ENCODE data around the gene MUC12.
"Not testable (repeated sequence)": the region's sequence is repeated elsewhere in the genome, so short reads cannot be mapped to it uniquely, and the experiment has no call there.

The MUC12 gene

DNA sequence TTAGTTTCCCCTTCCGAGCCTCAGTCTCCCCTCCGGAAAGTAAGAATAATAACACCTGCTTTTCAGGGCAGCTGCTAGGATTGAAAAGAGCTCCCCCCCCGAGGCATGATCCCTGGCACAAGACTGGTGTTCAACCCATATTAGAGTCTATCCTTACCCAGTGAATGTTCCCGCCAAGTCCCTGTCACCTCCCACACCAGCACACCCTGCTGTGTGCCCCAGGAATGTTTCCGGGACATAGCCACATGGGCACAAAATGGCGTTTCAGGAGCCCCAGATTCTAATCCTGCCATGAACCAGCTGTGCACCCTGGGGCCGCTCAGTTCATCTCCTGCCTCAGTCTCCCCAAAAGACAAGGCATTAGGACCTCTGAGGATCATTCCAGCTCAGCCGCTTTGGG, 51.1 kb downstream of the MUC12 start:
- H3K9ac ChIP-seq: no peak overlapping the region
- TF ChIP-seq Cebpa-rat (IDR thresholded peaks at IDR 0.05): no peak
- H3K9me3 ChIP-seq (replicated peaks in 1 of 11): peaks cover 0 to 11% (median 3%) of the 10 kb centered on the region in 11 experiments; a peak in 6 of 22 replicates
- H3K27ac ChIP-seq: no peak overlapping the region
- H3K4me2 ChIP-seq: no peak overlapping the region
- H3K4me1 ChIP-seq: peaks cover 19 to 29% (median 26%) of the 10 kb centered on the region in 10 experiments
- no peaks in the 10 kb centered on the region for H4K20me1 ChIP-seq
- H3K4me3 ChIP-seq: no peak overlapping the region
- H3K27me3 ChIP-seq: no peaks in the 10 kb centered on the region
- H3K36me3 ChIP-seq: no peaks in the 10 kb centered on the region

DNA sequence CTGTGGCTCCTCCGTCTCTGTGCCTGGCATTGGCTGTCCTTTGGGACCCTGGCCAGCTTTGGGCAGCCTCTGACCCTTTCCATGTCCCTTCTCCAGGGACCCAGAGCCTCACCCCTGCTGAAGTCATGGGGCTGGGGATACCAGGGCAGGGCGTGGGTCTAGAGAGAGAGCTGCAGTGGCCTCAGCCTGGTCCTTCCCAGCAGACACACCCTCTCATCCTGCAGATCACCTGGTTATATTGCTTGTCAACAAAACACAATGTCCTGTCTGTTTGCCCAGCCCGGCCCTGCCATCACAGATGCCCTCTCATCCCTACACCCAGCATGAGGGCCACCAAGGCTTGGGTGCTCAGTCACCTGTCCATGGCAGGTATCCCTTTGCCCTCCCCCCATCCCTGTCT, 52.3 kb downstream of the MUC12 start:
- Histone ChIP-seq H3K27me3 (no peaks in the 10 kb centered on the region), H3K36me3 (no peaks in the 10 kb centered on the region), H3K27ac (no peak overlapping the region), H3K9me3 (replicated peaks in 1 of 11) (peaks cover 0 to 11% (median 3%) of the 10 kb centered on the region in 11 experiments; a peak in 6 of 22 replicates), H4K20me1 (no peaks in the 10 kb centered on the region), H3K4me1 (peaks cover 8 to 18% (median 14%) of the 10 kb centered on the region in 10 experiments), H3K4me3 (no peak overlapping the region), H3K9ac (no peak overlapping the region), H3K4me2 (no peak overlapping the region)
- no peak for TF ChIP-seq Cebpa-rat (IDR thresholded peaks at IDR 0.05)

DNA sequence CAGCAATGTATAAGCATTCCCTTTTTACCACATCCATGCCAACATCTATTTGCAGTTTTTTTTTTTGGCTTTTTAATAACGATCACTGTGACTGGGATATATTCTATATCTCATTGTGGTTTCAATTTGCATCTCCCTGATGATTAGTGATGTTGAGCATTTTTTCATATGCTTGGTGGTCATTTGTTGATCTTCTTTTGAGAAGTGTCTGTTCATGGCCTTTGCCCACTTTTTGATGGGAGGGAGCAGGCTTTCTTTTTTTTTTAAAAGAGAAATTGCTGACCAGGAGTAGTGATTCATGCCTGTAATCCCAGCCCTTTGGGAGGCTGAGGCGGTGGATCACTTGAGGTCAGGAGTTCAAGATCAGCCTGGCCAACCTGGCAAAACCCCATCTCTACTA, 54.5 kb downstream of the MUC12 start:
- Histone ChIP-seq H3K9me3 (replicated peaks in 1 of 11) (peaks cover 0 to 11% (median 3%) of the 10 kb centered on the region in 11 experiments; a peak in 6 of 22 replicates), H3K4me3 (no peak overlapping the region), H3K9ac (no peak overlapping the region), H3K27ac (no peak overlapping the region), H3K36me3 (no peaks in the 10 kb centered on the region), H3K27me3 (no peaks in the 10 kb centered on the region), H4K20me1 (no peaks in the 10 kb centered on the region), H3K4me1 (peaks cover 0 to 4% (median 2%) of the 10 kb centered on the region in 10 experiments; a peak in 7 of 20 replicates), H3K4me2 (no peak overlapping the region)
- no peak for TF ChIP-seq Cebpa-rat (IDR thresholded peaks at IDR 0.05)

DNA sequence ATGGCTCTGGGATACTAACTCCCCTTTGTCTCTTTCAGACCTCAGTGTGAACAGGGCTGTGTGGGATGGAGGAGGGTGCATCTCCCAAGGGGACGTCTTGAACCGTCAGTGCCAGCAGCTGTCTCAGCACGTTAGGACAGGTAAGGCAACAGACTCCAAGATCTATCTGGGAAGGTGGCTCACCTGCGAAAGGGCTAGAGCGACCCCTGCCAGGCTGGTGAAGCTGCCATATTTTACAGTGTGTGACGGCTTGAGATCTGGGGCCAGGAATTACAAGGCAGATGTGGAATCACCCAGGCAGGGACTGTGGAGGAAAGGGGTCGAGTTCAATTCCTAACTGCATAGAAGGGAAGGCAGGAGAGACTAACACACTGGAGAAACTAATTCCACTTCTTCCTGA, 61.7 kb downstream of the MUC12 start:
- H3K4me3 ChIP-seq: no peak overlapping the region
- H3K36me3 ChIP-seq: no peaks in the 10 kb centered on the region
- TF ChIP-seq Cebpa-rat (IDR thresholded peaks at IDR 0.05): no peak
- H3K9ac ChIP-seq: no peak overlapping the region
- no peaks in the 10 kb centered on the region for H3K27me3 ChIP-seq
- H3K4me2 ChIP-seq: no peak overlapping the region
- no peaks in the 10 kb centered on the region for H4K20me1 ChIP-seq
- H3K4me1 ChIP-seq: no peaks in the 10 kb centered on the region
- H3K9me3 ChIP-seq (replicated peaks in 1 of 11): no peaks in the 10 kb centered on the region
- no peak overlapping the region for H3K27ac ChIP-seq

DNA sequence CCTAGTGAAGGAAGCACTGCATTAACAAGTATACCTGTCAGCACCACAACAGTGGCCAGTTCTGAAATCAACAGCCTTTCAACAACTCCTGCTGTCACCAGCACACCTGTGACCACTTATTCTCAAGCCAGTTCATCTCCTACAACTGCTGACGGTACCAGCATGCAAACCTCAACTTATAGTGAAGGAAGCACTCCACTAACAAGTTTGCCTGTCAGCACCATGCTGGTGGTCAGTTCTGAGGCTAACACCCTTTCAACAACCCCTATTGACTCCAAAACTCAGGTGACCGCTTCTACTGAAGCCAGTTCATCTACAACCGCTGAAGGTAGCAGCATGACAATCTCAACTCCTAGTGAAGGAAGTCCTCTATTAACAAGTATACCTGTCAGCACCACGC, 66.6 kb downstream of the MUC12 start:
- Histone ChIP-seq H4K20me1 (no peaks in the 10 kb centered on the region), H3K4me2 (no peak overlapping the region), H3K9ac (no peak overlapping the region), H3K27me3 (no peaks in the 10 kb centered on the region), H3K9me3 (replicated peaks in 1 of 11) (no peaks in the 10 kb centered on the region; a peak in 1 of 22 replicates), H3K4me1 (no peaks in the 10 kb centered on the region), H3K27ac (no peak overlapping the region), H3K4me3 (no peak overlapping the region), H3K36me3 (no peaks in the 10 kb centered on the region)
- TF ChIP-seq Cebpa-rat (IDR thresholded peaks at IDR 0.05): no peak

DNA sequence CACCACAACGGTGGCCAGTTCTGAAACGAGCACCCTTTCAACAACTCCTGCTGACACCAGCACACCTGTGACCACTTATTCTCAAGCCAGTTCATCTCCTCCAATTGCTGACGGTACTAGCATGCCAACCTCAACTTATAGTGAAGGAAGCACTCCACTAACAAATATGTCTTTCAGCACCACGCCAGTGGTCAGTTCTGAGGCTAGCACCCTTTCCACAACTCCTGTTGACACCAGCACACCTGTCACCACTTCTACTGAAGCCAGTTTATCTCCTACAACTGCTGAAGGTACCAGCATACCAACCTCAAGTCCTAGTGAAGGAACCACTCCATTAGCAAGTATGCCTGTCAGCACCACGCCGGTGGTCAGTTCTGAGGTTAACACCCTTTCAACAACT, 71.9 kb downstream of the MUC12 start:
- not testable (repeated sequence) for H3K4me3 ChIP-seq, H4K20me1 ChIP-seq, H3K27ac ChIP-seq, H3K36me3 ChIP-seq, H3K27me3 ChIP-seq, H3K4me1 ChIP-seq, H3K9ac ChIP-seq, H3K4me2 ChIP-seq
- H3K9me3 ChIP-seq (replicated peaks in 1 of 11): peaks cover 24 to 37% (median 31%) of the 10 kb centered on the region in 11 experiments

DNA sequence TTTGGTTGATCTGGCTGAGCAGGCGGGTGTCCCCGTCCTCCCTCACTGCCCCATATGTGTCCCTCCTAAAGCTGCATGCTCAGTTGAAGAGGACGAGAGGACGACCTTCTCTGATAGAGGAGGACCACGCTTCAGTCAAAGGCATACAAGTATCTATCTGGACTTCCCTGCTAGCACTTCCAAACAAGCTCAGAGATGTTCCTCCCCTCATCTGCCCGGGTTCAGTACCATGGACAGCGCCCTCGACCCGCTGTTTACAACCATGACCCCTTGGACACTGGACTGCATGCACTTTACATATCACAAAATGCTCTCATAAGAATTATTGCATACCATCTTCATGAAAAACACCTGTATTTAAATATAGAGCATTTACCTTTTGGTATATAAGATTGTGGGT, 89.0 kb downstream of the MUC12 start:
- Histone ChIP-seq H3K4me2 (no peak overlapping the region), H3K9ac (no peak overlapping the region), H3K9me3 (replicated peaks in 1 of 11) (no peaks in the 10 kb centered on the region), H3K36me3 (no peaks in the 10 kb centered on the region), H3K27ac (no peak overlapping the region), H3K4me3 (no peak overlapping the region), H3K27me3 (peaks cover 0 to 5% (median 0%) of the 10 kb centered on the region in 11 experiments; a peak in 1 of 22 replicates), H4K20me1 (peaks cover 0 to 9% (median 0%) of the 10 kb centered on the region in 11 experiments; a peak in 3 of 22 replicates), H3K4me1 (peaks cover 0 to 2% (median 0%) of the 10 kb centered on the region in 10 experiments; a peak in 2 of 20 replicates)
- no peak for TF ChIP-seq Cebpa-rat (IDR thresholded peaks at IDR 0.05)

DNA sequence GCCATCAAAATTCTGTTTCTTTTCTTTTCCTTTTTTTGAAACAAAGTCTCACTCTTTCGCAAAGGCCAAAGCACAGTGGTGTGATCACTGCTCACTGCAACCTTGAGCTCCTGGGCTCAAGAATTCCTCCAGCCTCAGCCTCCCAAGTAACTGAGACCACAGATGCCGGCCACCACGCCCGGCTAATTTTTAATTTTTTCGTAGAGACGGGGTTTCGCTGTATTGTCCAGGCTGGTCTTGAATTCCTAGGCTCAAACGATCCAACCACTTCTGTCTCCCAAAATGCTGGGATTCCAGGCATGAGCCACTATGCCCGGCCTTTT, 90.2 kb downstream of the MUC12 start:
- Histone ChIP-seq H3K27me3 (peaks cover 0 to 5% (median 0%) of the 10 kb centered on the region in 11 experiments; a peak in 1 of 22 replicates), H4K20me1 (peaks cover 0 to 9% (median 0%) of the 10 kb centered on the region in 11 experiments; a peak in 3 of 22 replicates), H3K27ac (no peak overlapping the region), H3K4me2 (no peak overlapping the region), H3K36me3 (no peaks in the 10 kb centered on the region), H3K4me1 (peaks cover 0 to 11% (median 5%) of the 10 kb centered on the region in 10 experiments; a peak in 10 of 20 replicates), H3K4me3 (no peak overlapping the region), H3K9me3 (replicated peaks in 1 of 11) (no peaks in the 10 kb centered on the region), H3K9ac (no peak overlapping the region)
- TF ChIP-seq Cebpa-rat (IDR thresholded peaks at IDR 0.05): no peak

DNA sequence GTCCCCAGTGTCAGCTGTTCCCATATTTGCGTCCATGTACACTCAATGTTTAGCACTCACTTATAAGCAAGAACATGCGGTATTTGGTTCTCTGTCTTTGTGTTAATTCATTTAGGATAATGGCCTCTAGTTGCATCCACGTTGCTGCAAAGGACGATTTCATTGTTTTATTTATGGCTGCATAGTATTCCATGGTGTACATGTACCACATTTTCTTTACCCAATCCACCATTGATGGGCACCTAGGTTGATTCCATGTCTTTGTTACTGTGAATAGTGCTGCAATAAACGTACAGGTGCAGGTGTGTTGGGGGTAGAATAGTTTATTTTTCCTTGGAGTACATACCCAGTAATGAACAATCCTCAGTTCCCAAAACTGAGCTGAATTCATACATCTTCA, 91.6 kb downstream of the MUC12 start:
- peaks cover 0 to 15% (median 8%) of the 10 kb centered on the region in 10 experiments; a peak in 14 of 20 replicates for H3K4me1 ChIP-seq
- no peak overlapping the region for H3K4me3 ChIP-seq
- no peaks in the 10 kb centered on the region for H3K9me3 ChIP-seq (replicated peaks in 1 of 11)
- no peak overlapping the region for H3K9ac ChIP-seq
- H3K27ac ChIP-seq: no peak overlapping the region
- H3K36me3 ChIP-seq: no peaks in the 10 kb centered on the region
- H4K20me1 ChIP-seq: peaks cover 0 to 9% (median 0%) of the 10 kb centered on the region in 11 experiments; a peak in 3 of 22 replicates
- peaks cover 0 to 5% (median 0%) of the 10 kb centered on the region in 11 experiments; a peak in 1 of 22 replicates for H3K27me3 ChIP-seq
- TF ChIP-seq Cebpa-rat (IDR thresholded peaks at IDR 0.05): no peak
- H3K4me2 ChIP-seq: no peak overlapping the region

DNA sequence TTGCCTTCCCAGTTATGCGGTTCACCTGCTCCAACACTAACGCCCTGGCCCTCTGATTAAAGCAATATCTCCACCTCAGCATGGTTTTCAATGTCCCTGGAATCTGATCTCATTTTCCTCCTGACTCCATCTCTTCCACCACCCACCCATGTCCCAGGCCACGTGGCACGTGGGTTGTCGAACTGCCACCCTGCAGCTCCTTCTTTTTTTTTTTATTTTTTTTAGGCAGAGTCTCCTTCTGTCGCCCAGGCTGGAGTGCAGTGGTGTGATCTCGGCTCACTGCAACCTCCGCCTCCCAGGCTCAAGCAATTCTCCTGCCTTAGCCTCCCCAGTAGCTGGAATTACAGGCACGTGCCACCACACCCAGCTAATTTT, 94.8 kb downstream of the MUC12 start:
- H4K20me1 ChIP-seq; H3K27ac ChIP-seq; H3K9me3 ChIP-seq (replicated peaks in 1 of 11); H3K36me3 ChIP-seq; H3K9ac ChIP-seq; H3K4me3 ChIP-seq; H3K27me3 ChIP-seq: not testable (repeated sequence)
- peak overlapping the region in 5 of 11 experiments; percentile 6 to 31 (median 11); a peak in 8 of 22 replicates for H3K4me2 ChIP-seq
- H3K4me1 ChIP-seq: peaks cover 0 to 26% (median 18%) of the 10 kb centered on the region in 10 experiments; a peak in 16 of 20 replicates

DNA sequence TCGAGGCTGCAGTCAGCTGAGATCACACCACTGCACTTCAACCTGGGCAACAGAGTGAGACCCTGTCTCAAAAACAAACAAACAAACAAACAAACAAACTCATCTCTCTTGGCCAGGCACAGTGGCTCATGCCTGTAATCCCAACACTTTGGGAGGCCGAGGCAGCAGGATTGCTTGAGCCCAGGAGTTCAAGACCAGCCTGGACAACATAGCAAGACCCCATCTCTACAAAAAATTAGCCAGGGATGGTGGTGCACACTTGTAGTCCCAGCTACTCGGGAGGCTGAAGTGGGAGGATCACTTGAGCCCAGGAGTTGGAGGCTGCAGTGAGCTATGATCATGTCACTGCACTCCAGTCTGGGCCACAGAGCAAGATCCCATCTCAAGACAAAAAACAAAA, 95.8 kb downstream of the MUC12 start:
- H3K4me1 ChIP-seq: peaks cover 0 to 26% (median 18%) of the 10 kb centered on the region in 10 experiments; a peak in 16 of 20 replicates
- not testable (repeated sequence) for H3K4me2 ChIP-seq

More for the DNA sequence above, 95.8 kb downstream of the MUC12 start:
- H3K27me3 ChIP-seq; H3K9me3 ChIP-seq (replicated peaks in 1 of 11); H3K36me3 ChIP-seq; H3K4me3 ChIP-seq; H4K20me1 ChIP-seq; H3K9ac ChIP-seq; H3K27ac ChIP-seq: not testable (repeated sequence)

All from BLaER1 treated with 17β-estradiol and CSF1 and Interleukin-3, amounts not matched to agents 10 nM and 100 nM (cell line).